Measurements from ENCODE around the gene SP100.

The SP100 gene

DNA sequence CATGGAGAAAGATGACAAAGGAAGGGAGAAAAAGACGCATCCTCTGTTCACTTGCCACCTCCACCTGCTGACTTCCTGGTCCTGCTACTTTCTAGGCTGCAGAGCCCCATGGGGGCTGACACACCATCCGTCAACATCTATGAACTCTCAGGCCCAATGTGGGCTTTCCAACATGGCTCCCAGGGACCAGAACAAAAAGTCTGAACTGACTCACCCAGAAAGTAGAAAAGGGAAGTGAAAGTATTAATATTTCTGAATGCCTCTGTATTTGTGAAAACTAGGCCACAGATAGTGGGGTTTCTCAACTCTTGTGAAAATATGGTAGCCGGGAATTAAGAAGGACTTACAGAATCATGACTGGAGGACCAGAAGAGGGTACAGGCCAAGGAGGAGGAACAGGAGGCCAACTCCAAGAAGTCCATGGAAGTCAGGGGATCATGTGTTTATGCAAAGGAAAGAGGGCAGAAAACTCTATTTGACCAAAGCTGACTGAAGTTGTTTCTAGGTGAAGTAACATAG, 173.6 kb downstream of the SP100 start:
- peak overlapping the region; percentile 8 for H2AFZ ChIP-seq (ENCODE audit: low read depth, low read length, severe bottlenecking)
- H3K9me3 ChIP-seq (ENCODE audit: insufficient read depth, low read length): no peaks in the 10 kb centered on the region
- peak overlapping the region; percentile 99 for H3K27ac ChIP-seq (ENCODE audit: low read depth, low read length)
- H3K9ac ChIP-seq (ENCODE audit: low read length): no peak overlapping the region; the same call in 1 of the 2 replicates
- 0 out of 2 replicates have a peak, but pooled peaks cover 4% of the 10 kb centered on the region for H3K36me3 ChIP-seq (ENCODE audit: low read length)
- H3F3A ChIP-seq (ENCODE audit: insufficient read depth): peaks cover 57% of the 10 kb centered on the region
- no peak for TF ChIP-seq EZH2phosphoT487 (conservative IDR thresholded peaks at IDR 0.05; ENCODE audit: low read length)
- TF ChIP-seq, protein P1, sequence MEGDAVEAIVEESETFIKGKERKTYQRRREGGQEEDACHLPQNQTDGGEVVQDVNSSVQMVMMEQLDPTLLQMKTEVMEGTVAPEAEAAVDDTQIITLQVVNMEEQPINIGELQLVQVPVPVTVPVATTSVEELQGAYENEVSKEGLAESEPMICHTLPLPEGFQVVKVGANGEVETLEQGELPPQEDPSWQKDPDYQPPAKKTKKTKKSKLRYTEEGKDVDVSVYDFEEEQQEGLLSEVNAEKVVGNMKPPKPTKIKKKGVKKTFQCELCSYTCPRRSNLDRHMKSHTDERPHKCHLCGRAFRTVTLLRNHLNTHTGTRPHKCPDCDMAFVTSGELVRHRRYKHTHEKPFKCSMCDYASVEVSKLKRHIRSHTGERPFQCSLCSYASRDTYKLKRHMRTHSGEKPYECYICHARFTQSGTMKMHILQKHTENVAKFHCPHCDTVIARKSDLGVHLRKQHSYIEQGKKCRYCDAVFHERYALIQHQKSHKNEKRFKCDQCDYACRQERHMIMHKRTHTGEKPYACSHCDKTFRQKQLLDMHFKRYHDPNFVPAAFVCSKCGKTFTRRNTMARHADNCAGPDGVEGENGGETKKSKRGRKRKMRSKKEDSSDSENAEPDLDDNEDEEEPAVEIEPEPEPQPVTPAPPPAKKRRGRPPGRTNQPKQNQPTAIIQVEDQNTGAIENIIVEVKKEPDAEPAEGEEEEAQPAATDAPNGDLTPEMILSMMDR (IDR thresholded peaks at IDR 0.05; ENCODE audit: insufficient read depth, low read length, poor library complexity, severe bottlenecking): no peak
- H3K9me2 ChIP-seq (replicated peaks; ENCODE audit: insufficient read depth, low read length): no peaks in the 10 kb centered on the region
- H3K27me3 ChIP-seq (ENCODE audit: low read length): no peaks in the 10 kb centered on the region
- H4K20me1 ChIP-seq (ENCODE audit: low read depth, low read length): no peaks in the 10 kb centered on the region
- H3K4me2 ChIP-seq (ENCODE audit: low read depth, low read length, poor library complexity, severe bottlenecking): peak overlapping the region; percentile 50
- H3K79me2 ChIP-seq (ENCODE audit: insufficient read depth, low read length): peaks cover 5% of the 10 kb centered on the region; the same call in 1 of the 2 replicates
- peak overlapping the region; percentile 24 for H3K4me3 ChIP-seq (ENCODE audit: insufficient read depth, low read length, poor library complexity, severe bottlenecking)

DNA sequence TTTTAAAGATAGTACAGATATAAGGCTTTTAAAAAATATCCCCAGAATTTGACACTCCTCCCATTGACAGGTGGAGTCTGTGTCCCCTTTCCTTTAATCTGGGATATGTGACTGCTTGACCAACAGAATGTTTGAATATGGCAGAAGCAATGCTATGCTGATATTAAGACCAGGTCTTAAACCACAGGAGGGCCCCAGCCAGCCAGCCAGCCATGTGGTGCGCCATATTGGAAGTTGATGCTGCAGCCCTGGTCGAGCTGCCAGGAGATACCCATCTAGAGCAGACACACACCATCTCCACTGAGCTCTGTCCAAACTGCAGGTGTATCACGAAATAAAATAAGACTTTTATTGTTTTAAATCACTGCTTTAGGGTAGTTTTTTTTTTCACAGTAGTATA, 174.3 kb downstream of the SP100 start:
- H2AFZ ChIP-seq (ENCODE audit: low read depth, low read length, severe bottlenecking): no peak overlapping the region
- H3K4me2 ChIP-seq (ENCODE audit: low read depth, low read length, poor library complexity, severe bottlenecking): peak overlapping the region; percentile 50
- peaks cover 13% of the 10 kb centered on the region for H3K79me2 ChIP-seq (ENCODE audit: insufficient read depth, low read length)
- H3K27ac ChIP-seq (ENCODE audit: low read depth, low read length): peak overlapping the region; percentile 99
- H3K9ac ChIP-seq (ENCODE audit: low read length): no peak overlapping the region
- 0 out of 2 replicates have a peak, but pooled peaks cover 4% of the 10 kb centered on the region for H3K36me3 ChIP-seq (ENCODE audit: low read length)
- H3F3A ChIP-seq (ENCODE audit: insufficient read depth): peaks cover 64% of the 10 kb centered on the region
- H3K9me2 ChIP-seq (replicated peaks; ENCODE audit: insufficient read depth, low read length): no peaks in the 10 kb centered on the region
- no peak overlapping the region for H3K4me3 ChIP-seq (ENCODE audit: insufficient read depth, low read length, poor library complexity, severe bottlenecking)
- TF ChIP-seq, protein P1 (IDR thresholded peaks at IDR 0.05; ENCODE audit: insufficient read depth, low read length, poor library complexity, severe bottlenecking): no peak
- no peak for TF ChIP-seq EZH2phosphoT487 (conservative IDR thresholded peaks at IDR 0.05; ENCODE audit: low read length)
- no peaks in the 10 kb centered on the region for H4K20me1 ChIP-seq (ENCODE audit: low read depth, low read length)
- H3K27me3 ChIP-seq (ENCODE audit: low read length): no peaks in the 10 kb centered on the region
- H3K9me3 ChIP-seq (ENCODE audit: insufficient read depth, low read length): no peaks in the 10 kb centered on the region

DNA sequence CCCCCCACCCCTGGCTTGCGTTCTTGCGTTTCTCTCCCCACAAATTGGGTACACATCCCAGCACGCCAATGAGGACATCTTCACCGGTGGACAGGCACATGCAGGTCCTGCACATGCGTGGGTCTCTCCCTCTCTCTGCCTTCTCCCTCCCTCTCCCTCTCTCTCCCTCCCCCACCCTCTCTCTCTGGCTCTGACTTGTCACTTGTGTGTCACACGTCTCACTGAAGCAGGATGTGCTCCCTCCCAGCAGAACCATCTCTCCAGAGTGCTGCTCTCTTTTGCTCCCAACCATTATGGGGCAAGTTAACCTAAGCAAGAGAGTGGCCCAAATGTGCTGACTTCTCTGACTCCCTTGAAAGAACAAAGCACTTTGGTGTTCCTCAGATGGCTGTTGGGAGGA, 175.8 kb downstream of the SP100 start:
- Histone ChIP-seq H3K79me2 (ENCODE audit: insufficient read depth, low read length) (peaks cover 28% of the 10 kb centered on the region), H2AFZ (ENCODE audit: low read depth, low read length, severe bottlenecking) (no peak overlapping the region), H4K20me1 (ENCODE audit: low read depth, low read length) (no peaks in the 10 kb centered on the region), H3K4me3 (ENCODE audit: insufficient read depth, low read length, poor library complexity, severe bottlenecking) (no peak overlapping the region), H3K27me3 (ENCODE audit: low read length) (no peaks in the 10 kb centered on the region), H3K9me3 (ENCODE audit: insufficient read depth, low read length) (no peaks in the 10 kb centered on the region), H3K36me3 (ENCODE audit: low read length) (0 out of 2 replicates have a peak, but pooled peaks cover 4% of the 10 kb centered on the region), H3K4me2 (ENCODE audit: low read depth, low read length, poor library complexity, severe bottlenecking) (peak overlapping the region; percentile 41), H3K9me2 (replicated peaks; ENCODE audit: insufficient read depth, low read length) (no peaks in the 10 kb centered on the region), H3F3A (ENCODE audit: insufficient read depth) (peaks cover 72% of the 10 kb centered on the region), H3K9ac (ENCODE audit: low read length) (peak overlapping the region; percentile 24), H3K27ac (ENCODE audit: low read depth, low read length) (peak overlapping the region; percentile 99)
- TF ChIP-seq, protein P1 (IDR thresholded peaks at IDR 0.05; ENCODE audit: insufficient read depth, low read length, poor library complexity, severe bottlenecking): no peak
- no peak for TF ChIP-seq EZH2phosphoT487 (conservative IDR thresholded peaks at IDR 0.05; ENCODE audit: low read length)
